Measurements from ENCODE around the gene DBP. TPM values are rescaled to one million over a fixed set of nuclear protein-coding genes. Genes with fewer than 3 reads are reported as not detected.
A peak's percentile ranks its signal among the peaks of the same experiment; 100 is the strongest.

The DBP gene
- total RNA-seq, 1 donor from 2014 or later, result 2.9 TPM

GRCh38 chr19:48635966-48636858 lies 967 bp downstream of the DBP start:
- peaks cover 4% of the 10 kb centered on the region for H3K36me3 Mint-ChIP-seq (ENCODE audit: unreplicated experiment)
- no peak overlapping the region for H3K27ac Mint-ChIP-seq (ENCODE audit: unreplicated experiment)
- DNase-seq, result no peak
- H3K9me3 Mint-ChIP-seq (ENCODE audit: unreplicated experiment), result peaks cover 6% of the 10 kb centered on the region
- H3K4me1 Mint-ChIP-seq (ENCODE audit: low read depth, unreplicated experiment), result peaks cover 13% of the 10 kb centered on the region
- peak overlapping the region; percentile 72 for H3K4me3 Mint-ChIP-seq (ENCODE audit: unreplicated experiment)
- TF ChIP-seq CTCF (IDR thresholded peaks at IDR 0.05; ENCODE audit: partially characterized antibody, unreplicated experiment), result no peak
- H3K27me3 Mint-ChIP-seq (ENCODE audit: unreplicated experiment), result peaks cover 18% of the 10 kb centered on the region

DNA sequence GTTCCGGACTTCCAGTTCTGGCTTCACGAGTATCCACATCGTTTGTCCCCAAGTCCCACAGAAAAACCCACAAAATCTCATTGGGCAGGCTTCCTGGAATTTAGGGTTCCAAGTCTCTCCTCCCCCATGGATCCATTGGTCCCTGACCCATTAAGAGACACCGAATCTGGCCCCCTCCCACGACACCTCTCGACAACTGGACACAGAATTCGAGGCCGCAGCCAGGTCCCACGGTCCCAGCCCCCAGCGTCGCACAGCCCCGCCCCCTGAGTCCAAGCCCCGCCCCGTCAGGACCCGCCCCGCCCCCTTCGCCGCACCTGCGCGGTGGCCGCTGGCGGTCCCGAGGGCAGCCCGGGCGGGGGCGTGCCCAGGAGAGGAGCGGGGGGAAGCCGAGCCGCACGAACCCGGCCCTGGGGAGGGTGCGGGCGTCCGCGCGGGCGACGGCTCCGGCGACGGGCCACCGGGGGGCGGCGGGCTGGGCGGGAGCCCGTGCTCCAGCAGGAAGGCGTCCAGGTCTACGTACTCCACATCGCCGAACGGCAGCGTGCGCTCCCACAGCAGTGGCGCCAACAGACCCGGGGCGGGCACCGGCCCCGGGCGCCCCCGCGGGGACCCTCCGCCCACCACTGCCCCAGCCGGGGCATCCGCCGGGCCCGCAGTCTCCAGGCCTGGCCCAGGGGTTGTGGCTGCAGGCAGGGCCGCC lies 1.8 kb downstream of the DBP start:
- Mint-ChIP-seq H3K4me1 (ENCODE audit: low read depth, unreplicated experiment) (peaks cover 15% of the 10 kb centered on the region), H3K4me3 (ENCODE audit: unreplicated experiment) (peak overlapping the region; percentile 72), H3K27ac (ENCODE audit: unreplicated experiment) (no peak overlapping the region), H3K36me3 (ENCODE audit: unreplicated experiment) (peaks cover 4% of the 10 kb centered on the region), H3K9me3 (ENCODE audit: unreplicated experiment) (peaks cover 6% of the 10 kb centered on the region), H3K27me3 (ENCODE audit: unreplicated experiment) (peaks cover 17% of the 10 kb centered on the region)
- DNase-seq, result peak; percentile 71
- TF ChIP-seq CTCF (IDR thresholded peaks at IDR 0.05; ENCODE audit: partially characterized antibody, unreplicated experiment), result no peak

DNA sequence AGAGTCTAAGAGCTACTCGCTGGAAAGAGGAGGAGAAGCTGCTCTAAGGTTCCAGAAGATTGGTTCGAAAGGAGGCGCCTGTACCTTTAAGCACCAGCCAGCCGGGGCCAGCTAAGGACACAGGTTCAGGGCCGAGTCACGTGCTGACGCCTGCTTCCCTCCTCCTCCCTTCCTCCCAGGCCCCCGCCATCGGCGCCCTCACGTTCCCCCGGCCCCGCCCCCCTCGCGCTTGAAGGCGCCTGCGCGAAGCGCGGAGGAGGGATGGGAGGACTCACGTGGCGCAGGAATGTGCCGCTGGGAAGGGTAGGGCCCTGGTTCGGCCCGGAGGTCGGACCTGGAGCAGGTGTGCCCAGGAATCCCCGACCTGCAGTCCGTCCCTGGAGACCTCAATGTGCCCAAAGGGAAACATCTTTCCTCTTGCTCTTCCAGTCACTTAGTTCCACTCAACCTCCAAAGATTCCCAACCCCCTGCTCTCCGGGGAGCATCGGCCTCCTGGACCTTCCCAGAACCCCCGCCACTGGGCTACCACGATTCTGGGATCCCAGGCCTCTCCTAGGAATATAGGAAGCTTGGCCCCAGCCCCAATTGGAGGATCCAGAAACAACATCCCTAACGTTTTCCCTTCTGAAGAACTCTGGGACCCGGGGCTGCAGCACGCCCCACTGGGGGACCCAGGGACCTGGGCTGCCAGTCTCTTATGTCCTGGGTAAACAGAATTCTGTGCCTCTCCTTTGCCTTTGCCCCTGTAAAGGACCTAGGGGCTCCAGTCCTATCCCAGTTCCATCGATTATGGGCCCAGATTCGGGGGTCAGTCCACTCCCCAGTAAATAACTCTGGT lies 2.5 kb downstream of the DBP start:
- Mint-ChIP-seq H3K27ac (ENCODE audit: unreplicated experiment) (peak overlapping the region; percentile 22), H3K4me3 (ENCODE audit: unreplicated experiment) (peak overlapping the region; percentile 72), H3K9me3 (ENCODE audit: unreplicated experiment) (peaks cover 6% of the 10 kb centered on the region), H3K36me3 (ENCODE audit: unreplicated experiment) (peaks cover 4% of the 10 kb centered on the region), H3K27me3 (ENCODE audit: unreplicated experiment) (peaks cover 12% of the 10 kb centered on the region), H3K4me1 (ENCODE audit: low read depth, unreplicated experiment) (peaks cover 15% of the 10 kb centered on the region)
- DNase-seq, result peak; percentile 94
- TF ChIP-seq CTCF (IDR thresholded peaks at IDR 0.05; ENCODE audit: partially characterized antibody, unreplicated experiment), result no peak

- no peak for TF ChIP-seq CTCF (IDR thresholded peaks at IDR 0.05; ENCODE audit: partially characterized antibody, unreplicated experiment)
These were observed 3.2 kb downstream of the DBP start for GRCh38 chr19:48634036-48634342.

More at GRCh38 chr19:48634036-48634342, 3.2 kb downstream of the DBP start:
- Mint-ChIP-seq H3K4me1 (ENCODE audit: low read depth, unreplicated experiment) (peaks cover 15% of the 10 kb centered on the region), H3K4me3 (ENCODE audit: unreplicated experiment) (peak overlapping the region; percentile 65), H3K36me3 (ENCODE audit: unreplicated experiment) (peaks cover 4% of the 10 kb centered on the region), H3K9me3 (ENCODE audit: unreplicated experiment) (peaks cover 6% of the 10 kb centered on the region), H3K27me3 (ENCODE audit: unreplicated experiment) (peaks cover 10% of the 10 kb centered on the region), H3K27ac (ENCODE audit: unreplicated experiment) (peak overlapping the region; percentile 22)
- no peak for DNase-seq
